DMS153 treated with DMSO at 0.1 percent for 48 hours (cell line): Measurements from ENCODE around the gene ATP5PO.
"Not testable (repeated sequence)": the region's sequence is repeated elsewhere in the genome, so short reads cannot be mapped to it uniquely, and the experiment has no call there.

ENCODE experiments used
- DNase-seq: peaks from one replicate; lab custom pipeline; 2025; ENCODE audit not compliant: unreplicated experiment; lab: John Stamatoyannopoulos, UW

ATP5PO gene

DNA sequence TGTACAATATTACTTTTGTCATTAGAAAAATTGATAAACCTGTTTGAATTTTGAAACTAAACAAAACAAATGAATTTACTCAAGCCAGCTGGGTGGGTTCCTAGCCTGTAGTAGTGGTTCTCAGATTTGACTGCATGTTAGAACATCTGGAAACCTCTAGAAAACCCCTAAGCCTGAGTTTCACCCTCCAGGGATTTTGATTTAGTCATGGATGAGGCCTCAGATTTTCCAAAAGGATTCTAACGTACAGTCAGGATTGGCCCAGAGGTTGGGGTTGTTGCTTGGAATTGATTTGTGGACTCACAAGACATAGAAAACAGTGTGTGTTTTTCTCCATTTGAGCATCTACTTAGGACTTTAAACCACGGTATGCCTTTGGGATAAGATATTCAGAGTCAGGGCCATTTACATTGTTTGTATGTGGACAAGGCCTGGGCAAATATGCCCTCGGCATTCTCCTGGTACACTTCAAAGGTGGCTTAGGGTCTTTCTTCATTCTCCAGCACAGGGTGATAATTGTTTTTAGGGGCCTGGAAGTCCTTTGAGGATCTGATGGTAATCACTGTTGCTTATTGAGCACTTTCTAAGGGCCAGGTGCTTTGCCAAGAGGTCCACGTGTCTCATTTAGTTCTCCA, 42.6 kb downstream of the ATP5PO start:
- no peak for DNase-seq

- DNase-seq, result no peak
Measured at GRCh38 chr21:33871171-33871570, 44.4 kb downstream of the ATP5PO start.

DNA sequence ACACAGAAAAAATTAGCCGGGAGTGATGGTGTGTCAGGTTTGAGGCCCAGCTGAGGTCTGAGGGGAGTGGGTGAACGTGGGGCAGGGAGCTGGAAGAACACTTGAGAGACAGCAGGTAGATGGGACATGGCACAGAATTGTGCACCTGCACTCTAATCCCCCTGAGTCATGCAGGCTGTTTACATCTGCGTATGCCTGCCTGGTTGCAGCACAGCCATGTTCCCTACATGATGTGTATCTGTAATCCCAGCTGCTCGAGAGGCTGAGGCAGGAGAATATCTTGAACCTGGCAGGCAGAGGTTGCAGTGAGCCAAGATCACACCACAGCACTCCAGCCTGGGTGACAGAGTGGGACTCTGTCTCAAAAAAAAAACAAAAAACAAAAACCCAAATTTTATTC, 44.8 kb downstream of the ATP5PO start:
- DNase-seq, result no peak

DNA sequence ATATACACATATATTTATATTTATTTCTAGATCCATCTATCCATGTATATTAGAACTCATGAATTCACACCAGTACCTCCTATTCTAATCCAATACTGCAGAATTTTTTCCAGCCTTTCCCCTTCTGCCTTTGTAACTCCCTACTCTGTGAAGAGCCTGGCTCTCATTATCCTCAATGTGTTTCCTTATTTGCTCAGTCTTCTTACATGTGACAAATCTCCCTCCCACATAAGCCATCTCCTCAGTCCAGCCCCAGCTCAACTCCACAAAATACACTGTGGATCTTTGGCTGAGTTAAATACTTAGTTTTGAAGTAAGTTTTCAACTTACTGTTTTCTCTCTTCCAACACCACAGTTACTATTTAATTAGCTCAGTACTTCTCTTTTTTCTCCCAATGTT, 45.7 kb downstream of the ATP5PO start:
- peak; percentile 6 for DNase-seq

DNA sequence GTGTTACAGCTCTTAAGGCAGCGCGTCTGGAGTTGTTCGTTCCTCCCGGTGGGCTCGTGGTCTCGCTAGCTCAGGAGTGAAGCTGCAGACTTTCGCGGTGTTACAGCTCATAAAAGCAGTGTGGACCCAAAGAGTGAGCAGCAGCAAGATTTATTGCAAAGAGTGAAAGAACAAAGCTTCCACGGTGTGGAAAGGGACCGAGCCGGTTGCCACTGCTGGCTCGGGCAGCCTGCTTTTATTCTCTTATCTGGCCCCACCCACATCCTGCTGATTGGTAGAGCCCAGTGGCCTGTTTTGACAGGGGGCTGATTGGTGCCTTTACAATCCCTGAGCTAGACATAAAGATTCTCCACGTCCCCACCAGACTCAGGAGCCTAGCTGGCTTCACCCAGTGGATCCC, 47.7 kb downstream of the ATP5PO start:
- DNase-seq, result not testable (repeated sequence)

DNA sequence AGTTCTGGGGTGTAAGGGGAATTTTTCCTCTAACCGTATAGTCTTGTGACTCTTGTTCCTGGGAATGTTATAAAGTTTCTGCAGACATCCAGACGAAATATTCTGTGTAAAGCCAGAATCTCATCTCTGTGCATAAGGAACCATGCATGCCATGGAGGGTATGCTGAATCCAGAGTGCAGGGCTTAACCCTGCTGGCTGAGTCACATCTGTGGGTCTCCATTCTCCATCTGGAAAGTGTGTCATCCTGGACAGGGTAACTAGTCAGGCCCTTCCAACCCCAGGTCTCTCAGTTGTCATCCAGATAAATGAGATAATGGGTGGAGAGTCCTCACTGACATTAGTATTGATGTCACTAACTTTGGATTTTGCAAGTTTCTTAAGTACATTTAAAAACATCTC, 48.8 kb downstream of the ATP5PO start:
- no peak for DNase-seq

DNA sequence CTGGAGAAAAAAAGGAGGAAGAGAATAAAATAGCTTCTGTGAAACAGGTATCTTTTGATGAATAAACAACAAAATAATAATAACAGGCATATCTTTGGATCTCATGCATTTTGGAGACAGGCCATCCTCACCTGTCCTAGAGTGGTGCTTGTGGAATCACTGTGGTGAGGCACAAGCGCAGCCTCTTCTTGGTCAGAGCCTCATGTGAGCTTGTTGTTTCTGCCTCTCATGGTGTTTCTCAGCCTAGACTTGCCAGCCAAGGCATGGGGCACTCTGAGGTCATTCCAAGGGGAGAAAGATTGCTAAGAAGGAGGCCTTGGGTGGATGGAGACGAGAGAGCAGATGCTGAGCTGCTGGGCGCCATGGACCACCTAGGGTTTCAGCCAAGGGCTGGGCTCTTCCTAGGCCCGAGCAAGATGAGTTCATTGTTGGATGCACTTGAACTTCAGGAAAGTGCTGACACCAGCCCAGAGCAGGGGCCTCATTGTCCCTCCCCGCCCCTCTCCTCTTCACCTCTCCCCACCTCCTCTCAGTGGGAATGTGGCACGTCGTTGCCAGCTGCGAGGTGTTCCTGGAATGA, 49.5 kb downstream of the ATP5PO start:
- no peak for DNase-seq

DNA sequence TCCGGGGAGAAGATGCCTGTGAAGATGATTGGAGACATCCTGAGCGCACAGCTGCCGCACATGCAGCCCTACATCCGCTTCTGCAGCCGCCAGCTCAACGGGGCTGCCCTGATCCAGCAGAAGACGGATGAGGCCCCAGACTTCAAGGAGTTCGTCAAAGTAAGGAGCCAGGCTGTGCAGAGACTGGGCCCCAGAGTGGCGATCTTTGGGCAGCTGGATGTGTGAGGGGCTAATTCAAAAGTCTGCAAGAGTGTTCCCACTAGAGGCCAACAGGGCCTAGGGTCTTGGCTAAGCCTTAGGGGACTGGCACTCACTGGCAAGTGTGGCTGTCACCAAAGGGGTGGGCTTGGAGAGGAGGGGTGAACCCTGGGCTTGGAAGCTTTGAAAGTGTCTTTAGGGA, 50.4 kb downstream of the ATP5PO start:
- DNase-seq, result no peak

DNA sequence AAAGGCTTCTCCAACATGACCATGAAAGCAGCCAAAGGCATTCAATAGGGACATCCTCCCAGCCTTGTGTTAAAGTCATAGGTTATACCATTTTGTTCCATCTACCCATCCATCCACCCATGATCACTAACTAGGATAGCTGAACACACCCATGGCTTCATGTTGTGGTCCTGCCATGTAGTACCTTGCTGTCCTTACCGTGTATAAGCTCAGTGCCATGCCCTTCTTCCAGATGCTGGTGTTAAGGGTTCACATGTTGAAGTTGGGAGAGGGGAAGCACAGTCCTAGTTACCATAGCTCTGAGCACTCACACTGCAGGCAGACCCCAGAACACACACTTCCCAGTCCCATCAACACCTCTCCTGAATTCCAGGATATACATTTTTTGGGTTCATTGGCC, 51.5 kb downstream of the ATP5PO start:
- no peak for DNase-seq

DNA sequence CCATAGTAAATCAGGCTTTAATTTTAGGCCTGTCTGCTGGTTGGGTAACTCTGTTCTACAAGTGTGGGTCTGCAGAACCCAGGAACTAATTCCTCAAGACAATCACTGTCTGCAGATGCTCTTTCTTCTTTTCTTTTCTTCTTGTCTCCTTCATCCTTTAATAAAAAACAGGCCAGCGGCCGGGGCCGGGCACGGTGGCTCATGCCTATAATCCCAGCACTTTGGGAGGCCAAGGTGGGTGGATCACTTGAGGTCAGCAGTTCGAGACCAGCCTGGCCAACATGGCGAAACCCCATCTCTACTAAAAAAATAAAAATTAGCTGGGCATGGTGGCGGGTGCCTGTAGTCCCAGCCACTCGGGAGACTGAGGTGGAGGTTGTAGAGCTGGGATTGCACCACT, 52.4 kb downstream of the ATP5PO start:
- not testable (repeated sequence) for DNase-seq

GRCh38 chr21:33861125-33861524, 54.5 kb downstream of the ATP5PO start:
- DNase-seq, result no peak

- DNase-seq, result no peak
Measured at GRCh38 chr21:33860332-33860879, 55.2 kb downstream of the ATP5PO start.

GRCh38 chr21:33859373-33860102, 56.1 kb downstream of the ATP5PO start:
- no peak for DNase-seq

DNA sequence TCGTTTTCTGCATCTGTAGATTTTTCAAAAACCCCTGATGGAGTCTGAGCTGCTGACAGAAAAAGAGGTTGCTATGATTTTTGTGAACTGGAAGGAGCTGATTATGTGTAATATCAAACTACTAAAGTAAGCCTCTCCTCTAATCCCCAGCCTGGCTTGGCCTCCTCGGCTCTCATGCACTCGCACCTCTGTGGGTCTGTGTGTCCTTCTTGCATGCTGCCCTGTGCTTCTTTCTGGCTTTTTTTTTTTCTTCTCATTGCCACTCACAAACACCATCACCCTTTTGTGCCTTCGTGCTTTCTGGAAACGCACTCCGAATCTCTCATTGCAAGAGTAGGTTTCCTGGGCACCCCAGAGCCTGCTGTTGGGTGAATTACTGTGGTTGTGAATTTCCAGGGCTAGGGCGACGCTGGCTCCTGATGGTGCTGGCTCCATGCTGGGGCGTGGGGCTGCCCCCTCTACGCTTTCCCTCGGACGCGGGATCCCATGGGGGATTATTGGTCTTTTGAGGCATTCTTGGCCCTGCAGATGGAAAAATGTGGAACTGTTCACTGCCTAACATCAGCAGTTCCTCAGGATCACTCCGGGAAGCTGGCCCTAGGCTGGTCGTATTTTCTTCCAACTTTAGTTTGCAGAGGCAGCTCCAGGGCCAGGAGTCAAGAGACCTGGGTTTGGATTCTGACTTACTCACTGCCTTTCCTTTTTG, 56.8 kb downstream of the ATP5PO start:
- DNase-seq, result no peak

DNA sequence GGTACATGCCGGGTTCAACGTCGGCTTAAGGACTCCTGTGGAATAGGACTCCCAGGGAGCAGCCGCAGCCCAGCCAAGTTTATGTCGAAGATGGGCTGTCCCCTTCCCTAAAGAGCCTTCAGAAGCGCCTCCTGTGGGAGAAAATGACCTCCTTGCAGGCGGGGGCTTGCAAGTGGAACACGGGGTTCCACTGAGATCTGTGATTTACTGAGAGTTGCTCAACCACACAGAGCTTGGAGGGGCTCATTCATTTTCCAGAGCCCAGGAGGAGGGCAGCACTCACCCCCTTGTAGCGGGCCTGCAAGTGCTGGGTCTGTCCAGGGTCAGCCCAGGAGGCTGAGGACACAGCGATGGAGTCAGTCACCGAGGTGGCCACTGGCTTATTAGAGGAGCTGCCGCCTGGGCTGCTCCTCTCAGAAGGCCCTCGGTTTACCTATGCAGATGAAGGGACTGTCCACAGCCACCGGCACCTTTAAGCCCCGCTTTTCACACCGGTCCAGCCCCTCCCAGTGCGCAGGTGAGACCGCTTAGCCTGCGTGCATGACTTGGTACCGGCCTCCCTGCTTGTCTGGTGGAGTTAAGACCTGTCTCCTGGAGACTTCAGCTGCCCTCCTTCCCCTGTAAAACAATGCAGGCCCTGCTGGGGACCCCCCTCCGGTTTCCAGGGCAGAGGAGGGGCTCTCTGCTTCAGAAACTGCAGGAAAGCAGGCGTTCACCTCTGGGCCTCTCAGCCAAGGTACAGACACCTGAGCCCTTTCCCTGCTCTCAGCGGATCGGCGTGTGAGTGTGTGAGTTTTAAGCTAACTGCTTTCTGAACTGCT, 57.5 kb downstream of the ATP5PO start:
- DNase-seq, result no peak

GRCh38 chr21:33856893-33857527, 58.6 kb downstream of the ATP5PO start:
- DNase-seq, result no peak

DNA sequence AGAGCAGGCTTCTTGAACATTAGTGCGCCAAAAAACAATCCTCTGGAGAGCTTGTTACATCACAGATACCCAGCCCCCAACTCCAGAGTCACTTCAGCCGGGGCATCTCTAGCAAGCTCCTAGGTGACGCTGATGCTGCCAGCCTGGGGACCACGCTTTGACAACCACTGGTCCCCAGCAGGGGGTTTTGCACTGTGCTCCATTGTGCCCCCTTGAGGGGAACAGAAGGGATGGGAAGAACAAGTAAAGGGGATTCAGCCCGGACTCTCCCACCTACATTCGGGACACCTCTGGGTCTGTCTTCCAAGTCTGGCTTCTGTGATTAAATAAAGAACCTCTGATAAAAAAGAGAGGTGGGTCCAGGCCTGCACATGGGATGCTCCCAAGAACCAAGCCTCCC, 60.4 kb downstream of the ATP5PO start:
- DNase-seq, result no peak

- no peak for DNase-seq
Measured at GRCh38 chr21:33854604-33855003, 61.0 kb downstream of the ATP5PO start.
